Frontal cortex (tissue), 4 donors: ENCODE data around the gene DCBLD2. TPM values are rescaled to one million over a fixed set of nuclear protein-coding genes. Genes with fewer than 3 reads are reported as not detected.

Experiments
- DNase-seq, 2 donors: peaks; one replicate each; pipeline ENCODE4 v3.0.0; 2012; ENCODE audit warnings: low spot score in 2 of 2
- FAIRE-seq: peaks from 2 replicates; lab custom pipeline; 2012; peaks lifted over from hg19 to GRCh38; lab: Jason Lieb, UNC
- total RNA-seq: library from RNA; depleted of rRNA; stranded (reverse); fragments of >200 nt; gene quantifications from one replicate; pipeline ENCODE4 v1.2.3, GENCODE V29; 2014
- donor health status: control.
- donor health status: control.
- donor health status: control.

DCBLD2 gene
- total RNA-seq, 1 donor from 2014 or later: 31.4 TPM

GRCh38 chr3:98778383-98778782, 123.1 kb downstream of the DCBLD2 start:
- FAIRE-seq (no peak), DNase-seq (no peak)

GRCh38 chr3:98777801-98778220, 123.7 kb downstream of the DCBLD2 start:
- DNase-seq (no peak), FAIRE-seq (no peak)

DNA sequence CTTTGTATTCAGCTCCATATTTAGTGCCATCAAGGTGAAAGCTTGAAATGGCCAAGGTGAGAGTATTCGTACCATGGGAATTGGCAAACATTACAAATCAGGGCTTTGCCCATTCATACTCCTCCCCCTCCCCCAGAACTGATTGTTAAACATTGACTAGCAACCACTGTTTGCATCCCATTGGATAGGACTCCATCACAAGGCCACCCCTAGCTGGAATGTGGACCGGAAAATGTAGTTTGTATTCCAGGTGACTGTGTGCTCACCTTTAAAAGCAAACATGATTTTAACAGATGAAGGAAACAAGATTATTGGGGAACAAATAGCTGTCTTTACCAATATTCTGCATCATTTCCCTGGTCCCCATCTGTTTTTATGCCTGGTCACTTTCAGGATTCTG, 124.2 kb downstream of the DCBLD2 start:
- FAIRE-seq: no peak
- no peak for DNase-seq

GRCh38 chr3:98776140-98776493, 125.4 kb downstream of the DCBLD2 start:
- FAIRE-seq: no peak

GRCh38 chr3:98775459-98776139, 125.9 kb downstream of the DCBLD2 start:
- no peak for FAIRE-seq
- no peak for DNase-seq

More at GRCh38 chr3:98776140-98776493, 125.4 kb downstream of the DCBLD2 start:
- no peak for DNase-seq

- DNase-seq: no peak
- FAIRE-seq: no peak
These were observed 129.5 kb downstream of the DCBLD2 start for GRCh38 chr3:98772022-98772421.

GRCh38 chr3:98770261-98771039, 131.0 kb downstream of the DCBLD2 start:
- DNase-seq (no peak), FAIRE-seq (no peak)

DNA sequence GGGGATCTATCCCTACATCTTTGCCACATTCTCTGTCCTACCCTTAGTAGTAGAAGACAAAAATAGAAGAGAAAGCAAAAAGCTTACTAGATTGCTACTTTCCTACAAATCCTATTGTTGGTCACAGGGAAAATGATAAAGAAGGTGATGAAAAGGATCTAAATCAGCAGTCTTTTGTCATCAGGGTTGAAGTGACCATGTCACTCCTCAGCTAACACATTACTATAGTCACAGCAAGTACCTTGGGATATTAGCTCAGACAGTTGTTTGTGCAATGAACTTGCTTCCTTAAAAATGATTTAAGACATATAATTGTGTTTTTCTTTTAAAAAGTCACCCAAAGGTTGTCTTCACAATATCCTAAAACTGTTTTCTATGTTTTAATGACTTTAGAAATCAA, 132.0 kb downstream of the DCBLD2 start:
- no peak for DNase-seq
- FAIRE-seq: no peak

- DNase-seq (no peak), FAIRE-seq (no peak)
These were observed 132.5 kb downstream of the DCBLD2 start for GRCh38 chr3:98768961-98769360.

DNA sequence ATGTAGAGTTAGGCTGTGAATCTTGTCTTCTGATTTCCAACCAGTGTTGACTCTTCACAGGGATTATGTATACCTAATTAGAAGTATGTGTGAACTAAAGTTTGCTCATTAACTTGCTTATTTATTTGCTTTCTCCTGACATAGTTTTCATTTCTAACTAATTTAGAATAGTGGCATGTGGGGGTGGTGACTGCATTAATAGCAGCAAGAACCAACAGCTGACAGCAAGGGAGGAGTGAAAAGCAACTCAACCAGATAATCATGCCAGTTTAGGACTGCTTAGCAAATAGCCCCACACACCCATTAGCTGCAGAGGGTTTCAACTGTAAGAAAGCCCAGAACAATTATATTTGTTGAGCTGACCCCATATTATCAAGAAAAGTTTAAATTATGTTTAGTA, 134.6 kb downstream of the DCBLD2 start:
- FAIRE-seq (no peak), DNase-seq (no peak)

GRCh38 chr3:98765721-98766120, 135.8 kb downstream of the DCBLD2 start:
- no peak for DNase-seq
- no peak for FAIRE-seq

GRCh38 chr3:98764472-98764884, 137.0 kb downstream of the DCBLD2 start:
- DNase-seq: no peak

DNA sequence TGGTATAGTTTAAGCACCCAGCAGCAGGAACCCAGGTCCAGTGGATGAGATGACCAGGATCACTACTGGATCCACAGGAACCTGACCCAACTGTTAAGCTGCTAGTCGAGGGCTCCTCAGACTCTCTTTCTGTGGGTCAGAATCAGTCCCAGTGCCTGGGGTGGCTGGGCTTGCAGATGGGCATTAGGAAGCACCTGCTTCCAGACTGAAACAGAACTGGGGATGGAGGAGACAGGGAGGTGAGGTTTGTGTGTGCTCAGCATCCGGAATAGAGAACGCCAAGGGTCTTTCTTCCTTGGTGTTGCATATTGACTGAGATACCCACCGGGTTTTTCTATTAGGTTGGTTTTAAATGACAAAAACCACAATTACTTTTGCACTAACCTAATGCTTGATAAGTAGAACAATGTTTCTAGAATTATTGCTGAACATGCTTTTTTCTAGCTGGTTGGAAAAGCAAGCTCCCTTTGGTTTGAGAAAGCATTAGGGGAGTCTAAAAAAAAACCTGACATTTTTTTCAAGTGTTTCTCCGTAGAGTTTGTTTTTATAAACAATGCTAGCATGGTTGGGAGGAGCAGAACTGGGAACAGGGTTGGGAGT, 137.6 kb downstream of the DCBLD2 start:
- FAIRE-seq (no peak), DNase-seq (no peak)

More at GRCh38 chr3:98764472-98764884, 137.0 kb downstream of the DCBLD2 start:
- FAIRE-seq: no peak

DNA sequence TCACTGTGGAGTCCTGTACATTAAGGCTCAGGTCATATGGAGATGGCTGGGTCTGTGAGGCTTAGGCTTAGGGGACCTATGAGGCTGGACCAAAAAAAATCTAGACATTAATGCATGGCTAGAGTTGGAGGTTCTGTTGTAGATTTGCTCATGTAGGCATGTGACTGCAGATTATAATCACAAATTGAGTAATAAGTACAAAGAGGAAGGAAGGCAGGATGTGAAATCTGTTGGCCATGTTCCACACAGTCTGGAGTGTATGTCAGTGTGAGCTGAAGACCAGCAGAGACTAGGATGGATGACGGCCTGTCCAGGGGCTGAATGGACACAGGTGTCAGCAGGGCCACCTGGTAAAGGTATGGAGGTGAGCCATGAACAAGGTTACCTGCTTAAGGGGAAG, 138.4 kb downstream of the DCBLD2 start, which contains the start of gene ST3GAL6:
Gene ST3GAL6 (plus strand): TSS at position 265 of the 400 bp plus-strand sequence. CDS start 5,101 bp downstream, outside the sequence.
- FAIRE-seq (no peak), DNase-seq (no peak)

GRCh38 chr3:98761643-98762229, 139.8 kb downstream of the DCBLD2 start:
- no peak for FAIRE-seq

DNA sequence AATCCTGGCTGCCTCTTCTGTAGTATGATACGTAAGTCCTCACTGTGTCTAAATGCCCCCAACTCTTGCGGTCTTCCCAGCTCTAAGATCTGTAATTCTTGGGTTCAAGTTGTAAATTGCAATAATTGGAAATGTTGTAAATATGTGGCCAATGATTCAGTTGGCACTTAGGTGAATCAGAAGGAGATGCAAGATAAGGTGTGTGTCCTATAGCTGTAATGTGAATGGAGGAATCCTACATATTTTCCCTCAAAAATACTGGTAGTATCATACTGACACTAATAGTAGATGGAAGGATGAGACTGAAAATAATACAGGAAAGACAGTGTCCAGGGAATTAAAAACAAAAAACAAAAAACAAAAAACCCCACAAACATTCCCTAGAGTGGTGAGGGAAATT, 141.9 kb downstream of the DCBLD2 start:
- no peak for FAIRE-seq
- no peak for DNase-seq

More at GRCh38 chr3:98761643-98762229, 139.8 kb downstream of the DCBLD2 start:
- DNase-seq: no peak

DNA sequence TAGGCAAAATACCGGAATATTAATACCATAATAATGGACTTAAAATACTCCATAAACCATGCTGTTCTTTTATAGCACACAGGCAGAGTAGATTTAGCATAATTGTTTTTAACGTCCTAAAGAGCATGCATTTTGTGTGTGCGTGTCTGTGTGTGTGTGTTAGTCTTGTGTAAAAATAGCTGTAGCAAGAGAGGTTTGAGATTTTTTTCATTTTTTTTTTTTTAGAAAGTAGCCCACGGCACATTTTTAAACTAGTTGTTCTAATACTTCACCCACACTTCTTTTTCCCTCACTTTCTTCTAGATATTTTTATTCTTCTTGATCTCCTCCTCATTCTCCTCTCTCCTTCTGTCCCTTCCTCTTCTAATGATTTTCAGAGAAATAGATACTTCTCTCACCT, 145.9 kb downstream of the DCBLD2 start:
- FAIRE-seq: no peak
- no peak for DNase-seq

- no peak for FAIRE-seq
These were observed 147.0 kb downstream of the DCBLD2 start for GRCh38 chr3:98754483-98754882.

GRCh38 chr3:98750276-98750919, 151.1 kb downstream of the DCBLD2 start:
- no peak for FAIRE-seq
- no peak for DNase-seq

More at GRCh38 chr3:98754483-98754882, 147.0 kb downstream of the DCBLD2 start:
- no peak for DNase-seq

DNA sequence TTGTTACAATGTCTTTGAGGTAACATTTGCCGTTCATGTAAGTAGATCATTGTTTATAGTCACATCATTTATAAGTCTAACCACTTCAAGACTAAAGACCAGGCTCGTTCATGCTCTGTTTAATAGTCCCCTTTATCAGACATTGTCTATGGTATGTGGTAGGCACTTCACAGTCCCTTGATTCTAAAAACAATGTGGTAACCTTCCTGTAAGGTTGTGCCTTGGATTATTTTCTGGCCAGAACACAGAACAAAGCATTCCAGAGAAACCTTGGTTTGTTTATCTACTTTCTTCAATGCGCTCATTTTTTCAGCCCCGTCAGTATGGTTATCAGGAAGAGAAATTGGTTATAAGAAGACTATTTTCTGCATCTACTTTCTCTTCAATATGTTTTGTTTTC, 154.6 kb downstream of the DCBLD2 start:
- no peak for DNase-seq
- no peak for FAIRE-seq
